HG03439 (cell line): ENCODE results near the gene DMKN.
"Not testable (repeated sequence)": the region's sequence is repeated elsewhere in the genome, so short reads cannot be mapped to it uniquely, and the experiment has no call there.

Experiments
- ATAC-seq: cut with Tn5 transposase; IDR thresholded peaks from one replicate; pipeline ENCODE4 v1.9.1; 2021; ENCODE audit warnings: mild to moderate bottlenecking, moderate library complexity; ENCODE audit not compliant: unreplicated experiment

The DMKN gene

DNA sequence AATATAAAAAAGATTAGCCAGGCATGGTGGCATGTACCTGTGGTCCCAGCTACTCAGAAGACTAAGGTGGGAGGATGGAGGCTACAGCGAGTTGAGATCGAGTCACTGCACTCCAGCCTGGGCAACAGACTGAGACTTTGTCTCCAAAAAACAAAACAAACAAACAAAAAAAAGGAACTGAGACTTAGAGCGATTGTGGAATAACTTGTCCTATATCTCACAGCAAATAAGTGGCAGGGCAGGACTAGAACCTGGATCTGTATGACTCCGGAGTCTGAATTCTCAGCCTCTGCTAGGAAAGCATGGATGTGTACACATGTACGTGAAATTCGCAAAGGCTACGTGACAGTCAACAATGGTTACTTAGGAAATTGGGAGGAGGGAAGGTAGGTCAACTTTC is 43.3 kb downstream of the DMKN start:
- ATAC-seq = no peak

DNA sequence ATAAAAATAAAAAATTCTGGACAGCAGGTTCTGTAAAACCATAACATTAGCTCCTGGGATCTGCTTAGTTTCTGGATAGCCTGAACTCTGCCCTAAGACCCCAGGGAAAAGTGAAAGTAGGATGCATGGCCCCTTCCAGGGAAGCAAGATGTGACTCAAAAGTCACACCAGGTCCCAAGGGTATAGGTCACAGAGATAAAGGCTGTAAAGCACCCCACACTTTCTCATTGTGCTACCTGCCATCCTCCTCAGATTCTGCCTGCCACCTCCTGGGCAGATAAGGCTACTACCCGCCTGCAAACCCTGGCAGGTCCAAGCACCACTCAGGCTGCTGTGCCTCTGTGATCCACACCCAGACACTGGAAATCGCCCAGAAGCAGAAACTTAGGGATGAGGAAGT is 44.8 kb downstream of the DMKN start:
- ATAC-seq = peak; percentile 56

DNA sequence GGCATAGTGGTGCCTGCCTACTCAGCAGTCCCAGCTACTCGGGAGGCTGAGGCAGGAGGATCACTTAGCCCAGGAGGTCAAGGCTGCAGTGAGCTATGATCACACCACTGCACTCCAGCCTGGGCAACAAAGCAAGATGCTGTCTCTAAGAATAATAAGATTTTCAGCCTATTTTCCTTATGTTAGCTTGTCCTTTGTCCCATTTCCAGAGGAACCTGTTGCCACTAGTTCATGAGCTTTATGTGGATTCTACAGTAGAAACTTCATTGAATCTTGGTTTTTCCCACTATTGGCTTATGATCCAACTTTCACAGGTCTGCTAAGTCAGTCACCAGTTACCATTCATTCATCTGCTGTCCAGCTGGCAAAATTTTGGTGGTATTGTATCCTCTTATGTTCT is 47.2 kb downstream of the DMKN start:
- no peak for ATAC-seq

DNA sequence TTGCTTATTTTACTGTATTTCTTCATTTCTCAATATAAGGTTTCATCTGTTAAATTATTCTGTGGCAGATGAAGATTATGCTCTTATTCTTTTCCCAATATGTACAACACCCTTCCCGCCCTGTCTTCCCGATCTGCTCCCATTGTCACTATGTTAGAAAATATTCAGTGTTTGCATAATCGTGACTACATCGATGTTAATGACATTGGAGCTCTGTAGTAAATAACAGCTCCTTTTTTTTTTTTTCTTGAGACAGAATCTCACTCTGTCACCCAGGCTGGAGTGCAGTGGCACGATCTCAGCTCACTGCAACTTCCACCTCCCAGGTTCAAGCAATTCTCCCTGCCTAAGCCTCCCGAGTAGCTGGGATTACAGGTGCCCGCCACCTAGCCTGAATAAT is 50.5 kb downstream of the DMKN start:
- not testable (repeated sequence) for ATAC-seq

GRCh38 chr19:35462476-35462953 is 50.9 kb downstream of the DMKN start:
- ATAC-seq = peak; percentile 48

DNA sequence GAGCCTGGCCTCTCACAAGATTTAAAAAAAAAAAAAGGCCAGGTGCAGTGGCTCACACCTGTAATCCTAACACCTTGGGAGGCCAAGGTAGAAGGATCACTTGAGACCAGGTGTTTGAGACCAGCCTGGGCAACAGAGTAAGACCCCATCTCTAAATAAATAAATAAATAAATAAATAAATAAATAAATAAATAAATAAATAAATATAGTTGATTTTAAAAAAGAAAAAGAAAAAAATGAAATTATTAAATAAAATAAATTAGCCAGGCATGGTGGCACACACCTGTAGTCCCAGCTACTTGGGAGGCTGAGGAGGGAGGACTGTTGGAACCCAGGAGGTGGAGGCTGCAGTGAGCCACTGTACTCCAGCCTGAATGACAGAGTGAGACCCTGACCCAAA is 51.7 kb downstream of the DMKN start:
- not testable (repeated sequence) for ATAC-seq

DNA sequence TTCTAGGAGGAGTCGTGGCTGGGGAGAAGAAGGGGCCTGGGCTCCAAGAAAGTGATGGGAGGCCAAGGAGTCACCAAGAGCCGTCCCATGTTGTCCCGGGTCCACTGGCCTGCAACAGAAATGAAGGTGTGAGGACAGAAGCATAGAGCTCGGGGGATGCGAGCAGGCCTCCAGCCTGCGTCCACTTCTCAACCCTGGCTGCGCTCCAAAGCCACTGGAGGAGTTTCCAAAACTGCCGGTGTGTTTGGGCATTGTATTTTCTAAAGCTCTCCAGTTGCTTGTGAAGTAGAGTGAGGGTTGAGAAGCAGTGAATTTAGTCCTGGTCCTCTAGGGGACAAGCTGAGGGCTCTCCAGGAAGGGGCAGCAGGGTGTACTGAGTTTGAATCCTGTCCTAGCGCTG is 52.4 kb downstream of the DMKN start:
- ATAC-seq = no peak

DNA sequence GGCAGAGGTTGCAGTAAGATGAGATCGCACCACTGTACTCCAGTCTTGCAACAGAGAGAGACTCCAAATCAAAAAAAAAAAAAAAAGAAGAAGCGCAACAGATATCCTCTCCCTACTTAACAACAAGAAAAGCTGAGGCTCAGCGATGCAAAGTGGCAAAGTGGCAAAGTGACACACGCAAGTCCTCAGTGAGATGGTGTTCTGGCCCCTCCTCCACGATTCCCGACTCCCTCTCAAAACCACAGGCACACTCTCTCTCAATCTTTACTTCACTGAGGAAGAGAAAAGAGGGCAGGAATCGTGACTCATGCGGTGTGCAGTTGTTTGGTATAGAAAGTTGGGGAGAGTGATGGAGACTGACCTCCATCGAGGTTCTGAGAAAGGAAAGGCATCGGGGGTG is 52.8 kb downstream of the DMKN start:
- no peak for ATAC-seq

DNA sequence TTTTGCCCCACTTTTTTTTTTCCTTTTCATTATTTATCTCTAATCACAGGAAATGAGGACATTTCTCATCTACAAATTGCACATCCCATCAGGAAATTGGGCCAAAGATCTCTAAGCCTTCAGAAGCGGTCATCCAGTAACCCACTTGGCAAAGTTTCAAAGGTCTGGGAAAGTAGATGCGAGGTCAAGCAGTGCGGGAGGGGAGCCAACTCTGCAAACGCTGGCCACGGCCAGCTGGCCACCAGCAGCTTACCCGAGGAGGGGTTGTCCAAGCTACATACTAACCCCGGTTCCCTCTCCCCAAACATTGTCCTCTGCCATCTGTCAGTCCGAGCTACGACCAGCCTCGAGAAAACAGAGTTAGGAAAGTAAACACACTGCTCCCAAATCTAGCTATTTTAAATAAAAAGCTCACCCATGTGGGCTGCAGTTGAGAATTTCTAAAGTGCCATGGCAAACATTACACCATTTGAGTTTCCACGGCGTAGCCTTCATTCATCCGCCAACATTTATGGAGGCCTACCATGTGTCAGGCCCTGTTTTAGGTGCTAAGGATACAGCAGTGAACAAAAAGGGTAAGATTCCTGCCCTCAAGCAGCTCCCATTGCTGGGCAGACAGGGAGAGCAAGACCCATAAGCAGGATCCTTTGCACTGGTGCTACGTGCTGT is 53.9 kb downstream of the DMKN start:
- no peak for ATAC-seq

GRCh38 chr19:35458731-35459391 is 54.6 kb downstream of the DMKN start:
- ATAC-seq = no peak

- ATAC-seq = no peak
Measured at GRCh38 chr19:35458192-35458591, 55.3 kb downstream of the DMKN start.

- no peak for ATAC-seq
Measured at GRCh38 chr19:35457173-35457572, 56.3 kb downstream of the DMKN start.

DNA sequence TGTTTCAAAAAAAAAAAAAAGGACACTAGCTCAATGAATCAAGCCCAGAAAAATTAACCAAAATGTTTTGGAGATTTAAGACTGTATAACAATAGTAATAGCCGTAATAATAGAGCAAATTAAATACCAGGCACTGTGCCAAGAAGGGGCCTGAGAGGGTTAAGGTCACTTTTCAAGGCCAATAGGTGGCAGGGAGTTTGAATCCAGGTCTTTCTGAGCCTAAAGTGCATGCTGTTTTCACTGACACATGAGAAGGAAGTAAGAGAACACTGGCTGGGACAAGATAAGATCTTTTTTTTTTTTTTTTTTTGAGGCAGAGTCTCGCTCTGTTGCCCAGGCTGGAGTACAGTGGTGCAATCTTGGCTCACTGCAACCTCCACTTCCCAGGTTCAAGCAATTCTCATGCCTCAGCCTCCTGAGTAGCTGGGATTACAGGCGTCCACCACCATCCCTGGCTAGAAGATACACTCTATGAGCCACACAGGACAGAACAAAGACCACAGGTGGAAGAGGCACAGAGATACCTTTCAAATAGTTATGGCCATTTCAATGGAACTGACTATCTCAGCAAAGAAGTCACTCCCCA is 57.7 kb downstream of the DMKN start:
- no peak for ATAC-seq

DNA sequence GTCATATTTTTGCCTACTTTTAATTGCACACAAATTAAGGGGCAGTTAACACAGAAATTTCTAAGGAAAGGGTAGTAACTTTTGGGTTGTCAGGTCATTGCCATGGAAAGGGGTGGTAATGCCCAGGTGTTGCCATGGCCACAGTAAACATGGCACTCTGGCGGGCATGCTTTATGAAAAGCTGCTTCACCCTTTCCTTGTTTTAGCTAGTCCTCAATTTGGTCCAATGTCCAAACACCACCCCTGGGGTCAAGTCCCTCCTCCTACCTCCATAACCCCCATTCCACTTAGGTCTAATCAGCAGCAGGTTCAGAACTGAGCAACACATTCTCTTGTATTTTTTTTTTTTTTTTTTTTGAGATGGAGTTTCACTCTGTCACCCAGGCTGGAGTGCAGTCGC is 58.8 kb downstream of the DMKN start:
- ATAC-seq = no peak

DNA sequence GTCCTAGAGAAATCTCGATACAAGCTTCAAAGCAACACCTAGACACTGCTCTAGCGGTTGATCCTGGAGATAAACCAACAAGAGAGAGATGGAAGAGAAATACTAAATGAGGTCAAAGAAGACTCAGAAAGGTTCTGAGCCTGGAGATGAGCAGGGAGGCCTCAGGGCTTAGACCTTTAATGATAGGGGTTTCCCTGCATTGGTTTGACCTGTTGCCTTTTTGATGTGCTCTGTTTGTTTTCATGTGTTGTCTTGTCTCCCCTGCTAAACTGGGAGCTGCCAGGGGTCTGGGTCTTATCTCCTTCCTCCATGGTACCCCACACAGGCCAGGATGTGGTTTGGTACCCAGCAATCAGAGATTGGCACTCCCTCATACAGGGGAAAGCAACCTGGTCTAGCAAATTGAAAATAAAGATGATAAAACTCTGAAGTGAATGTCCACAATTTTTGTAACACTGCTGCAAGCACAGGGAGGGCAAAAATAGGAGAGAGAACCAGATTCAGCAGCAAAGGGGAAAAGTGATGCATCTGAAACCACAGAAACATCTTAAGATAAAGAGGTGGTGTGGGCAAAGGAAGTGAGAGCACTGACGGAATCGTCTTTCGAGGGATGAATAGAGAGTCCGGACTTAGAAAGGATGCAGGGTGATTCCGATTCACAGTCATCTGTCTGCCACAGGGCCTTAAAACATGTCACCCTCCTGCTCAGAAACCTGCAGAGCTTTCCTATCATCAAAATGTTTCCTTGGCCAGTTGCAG is 61.9 kb downstream of the DMKN start:
- ATAC-seq = no peak

DNA sequence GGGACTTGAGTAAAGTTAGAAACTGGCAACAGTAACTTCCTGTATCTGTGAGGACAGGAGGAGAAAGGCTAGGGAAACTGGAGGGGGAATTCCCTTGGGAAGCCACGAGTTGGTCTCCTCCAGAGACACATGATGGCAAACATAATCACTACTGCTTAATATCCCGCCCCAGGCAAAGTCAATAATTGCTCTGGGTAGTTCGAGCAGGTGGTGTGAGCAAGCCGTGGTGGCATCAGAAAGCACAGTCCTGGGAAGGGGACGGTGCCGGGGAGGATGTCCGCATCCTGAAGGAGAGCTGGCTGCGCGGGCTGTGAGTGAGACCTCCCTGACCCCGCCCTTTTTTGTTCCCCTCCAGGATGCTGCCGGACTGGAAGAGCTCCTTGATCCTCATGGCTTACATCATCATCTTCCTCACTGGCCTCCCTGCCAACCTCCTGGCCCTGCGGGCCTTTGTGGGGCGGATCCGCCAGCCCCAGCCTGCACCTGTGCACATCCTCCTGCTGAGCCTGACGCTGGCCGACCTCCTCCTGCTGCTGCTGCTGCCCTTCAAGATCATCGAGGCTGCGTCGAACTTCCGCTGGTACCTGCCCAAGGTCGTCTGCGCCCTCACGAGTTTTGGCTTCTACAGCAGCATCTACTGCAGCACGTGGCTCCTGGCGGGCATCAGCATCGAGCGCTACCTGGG is 63.9 kb downstream of the DMKN start:
- no peak for ATAC-seq

- no peak for ATAC-seq
Measured at GRCh38 chr19:35447606-35448469, 65.6 kb downstream of the DMKN start, which contains the start of gene FFAR2. Gene FFAR2, plus strand, starts transcription at chr19:35448257. Its CDS starts 1,458 bp downstream, at chr19:35449715.
